Smooth muscle cell of trachea (primary cell): Measurements from ENCODE around the gene CLDN8. TPM values are rescaled to one million over a fixed set of nuclear protein-coding genes. Genes with fewer than 3 reads are reported as not detected.

Experiments used
- total RNA-seq: library from RNA; depleted of rRNA; stranded (reverse); fragments of >200 nt; gene quantifications from 2 replicates; pipeline ENCODE4 v1.2.1, GENCODE V29; 2014

The CLDN8 gene
- total RNA-seq = not detected in 2 replicates

GRCh38 chr21:30216041-30216723 lies at the start of gene CLDN8:
Gene CLDN8 (minus strand): TSS chr21:30216097. CDS start chr21:30215925, 172 bp downstream.

GRCh38 chr21:30166705-30167104 lies 49.2 kb downstream of the CLDN8 start, which contains the start of gene CLDN17:
Gene CLDN17 (minus strand): TSS chr21:30166805. CDS start chr21:30166617, 188 bp downstream.

Other genes starting within 250 kb of the CLDN8 start
- gene CLDN17, start 49.3 kb downstream of the CLDN8 start, total RNA-seq = not detected in 2 replicates
- not detected in 2 replicates for gene KRTAP24-1, start 66.9 kb upstream of the CLDN8 start, total RNA-seq
- not detected in 2 replicates for gene KRTAP25-1, start 73.4 kb upstream of the CLDN8 start, total RNA-seq
- not detected in 2 replicates for gene KRTAP26-1, start 104.2 kb upstream of the CLDN8 start, total RNA-seq
- gene KRTAP27-1, start 121.6 kb upstream of the CLDN8 start, total RNA-seq = not detected in 2 replicates
- not detected in 2 replicates for gene KRTAP23-1, start 132.5 kb upstream of the CLDN8 start, total RNA-seq
- not detected in 2 replicates for gene KRTAP13-2, start 156.2 kb upstream of the CLDN8 start, total RNA-seq
- gene KRTAP13-1, start 179.9 kb upstream of the CLDN8 start, total RNA-seq = not detected in 2 replicates
- gene KRTAP13-3, start 209.8 kb upstream of the CLDN8 start, total RNA-seq = not detected in 2 replicates
- not detected in 2 replicates for gene KRTAP13-4, start 214.1 kb upstream of the CLDN8 start, total RNA-seq
- gene KRTAP15-1, start 224.2 kb upstream of the CLDN8 start, total RNA-seq = not detected in 2 replicates